ENCODE results near the gene SNF8.

GRCh38 chr17:48904428-48904827 is 40.2 kb downstream of the SNF8 start:
- no peak for TF ChIP-seq ZBTB21 (tag by site-specific recombination; IDR thresholded peaks at IDR 0.05)
- no peak for TF ChIP-seq CTCF (tag by site-specific recombination; IDR thresholded peaks at IDR 0.05)
- no peak for TF ChIP-seq WT1 (tag by site-specific recombination; IDR thresholded peaks at IDR 0.05)

Data from HEK293 (cell line).